ENCODE measurements around the gene SARNP.

- TF ChIP-seq CTCF (IDR thresholded peaks at IDR 0.05 in 4 of 5, conservative IDR thresholded peaks at IDR 0.05 in 1 of 5) (no peak), POLR2A (IDR thresholded peaks at IDR 0.05) (no peak)
Observed at GRCh38 chr12:55789171-55789570, 28.4 kb downstream of the SARNP start.

Data from gastrocnemius medialis (tissue), 4 donors.